HL-60 (cell line): ENCODE results near the gene C1orf21.

ENCODE experiments used
- DNase-seq, 2 experiments: peaks; one replicate each; pipeline ENCODE4 v3.0.0-alpha.2; 2010 to 2020; ENCODE audit warnings: low read depth in 1 of 2, low spot score in 1 of 2
- H3K27ac ChIP-seq: fragments of 250-450 bp; sonication (Bioruptor Pico); replicated peaks from 2 replicates; pipeline ENCODE4 v1.5.1; 2020; ENCODE audit warnings: mild to moderate bottlenecking, moderate library complexity
- H3K27me3 ChIP-seq: fragments of 250-450 bp; sonication (Bioruptor Pico); 2 replicates; pipeline ENCODE4 v1.5.1; 2021; ENCODE audit warnings: mild to moderate bottlenecking, moderate library complexity; ENCODE audit not compliant: insufficient read depth, poor library complexity, severe bottlenecking
- H3K4me3 ChIP-seq: replicated peaks from 2 replicates; pipeline ENCODE4 v1.5.1; 2011; ENCODE audit warnings: mild to moderate bottlenecking, control low read depth, low read length; ENCODE audit not compliant: insufficient read depth
- CTCF ChIP-seq: IDR thresholded peaks from one replicate; pipeline ENCODE4 v1.5.1; 2011; ENCODE audit warnings: low read length, control low read depth, inconsistent platforms; ENCODE audit not compliant: insufficient read depth
- GABPA ChIP-seq: IDR thresholded peaks from 2 replicates; pipeline ENCODE4 v1.6.1; 2012; ENCODE audit warnings: low read depth
- POLR2AphosphoS5 ChIP-seq: IDR thresholded peaks from 2 replicates; pipeline ENCODE4 v1.6.1; 2012; ENCODE audit warnings: low read depth
- REST ChIP-seq: IDR thresholded peaks from 2 replicates; pipeline ENCODE4 v1.6.1; 2012; ENCODE audit warnings: low read depth; ENCODE audit not compliant: insufficient replicate concordance
- SPI1 ChIP-seq: IDR thresholded peaks from 2 replicates; pipeline ENCODE4 v1.6.1; 2012; ENCODE audit warnings: low read depth, mild to moderate bottlenecking, borderline replicate concordance

C1orf21 gene

GRCh38 chr1:184639205-184639604 is 252.4 kb downstream of the C1orf21 start:
- H3K4me3 ChIP-seq: no peak overlapping the region
- H3K27ac ChIP-seq: no peak overlapping the region
- TF ChIP-seq REST: no peak
- TF ChIP-seq CTCF: no peak
- TF ChIP-seq SPI1: no peak
- H3K27me3 ChIP-seq: no peaks in the 10 kb centered on the region
- DNase-seq: no peak

- TF ChIP-seq CTCF: no peak
- no peak for TF ChIP-seq GABPA
- TF ChIP-seq REST: no peak
- DNase-seq: no peak
- H3K27ac ChIP-seq: no peak overlapping the region
- no peak overlapping the region for H3K4me3 ChIP-seq
- no peaks in the 10 kb centered on the region for H3K27me3 ChIP-seq
These were observed 253.7 kb downstream of the C1orf21 start for GRCh38 chr1:184640505-184640904.

GRCh38 chr1:184641894-184642293 is 255.1 kb downstream of the C1orf21 start:
- DNase-seq: no peak
- Histone ChIP-seq H3K27ac (no peak overlapping the region), H3K4me3 (no peak overlapping the region), H3K27me3 (no peaks in the 10 kb centered on the region)
- TF ChIP-seq POLR2AphosphoS5: no peak
- TF ChIP-seq GABPA: no peak
- no peak for TF ChIP-seq CTCF
- TF ChIP-seq REST: no peak
- TF ChIP-seq SPI1: no peak
